Activated B cell treated with CpG ODN at 0.5 μM for 24 hours (primary cell): ENCODE data around the gene ATP6V0A1. TPM values are rescaled to one million over a fixed set of nuclear protein-coding genes. Genes with fewer than 3 reads are reported as not detected.

Experiments used
- ATAC-seq: fragments of 200-7000 bp; cut with Tn5 transposase; one replicate; pipeline ENCODE4 v1.10.0; 2021; ENCODE audit warnings: low read depth, mild to moderate bottlenecking, moderate library complexity
- CTCF ChIA-PET: fragments of 350-600 bp; sonication (Branson Sonifier 250); formaldehyde crosslinking; loops from one replicate; lab custom pipeline; 2021; ENCODE audit warnings: antibody characterized with exemption; lab: Charles Lee
- POLR2A ChIA-PET: fragments of 350-600 bp; sonication (Branson Sonifier 250); formaldehyde crosslinking; loops from one replicate; lab custom pipeline; 2021; ENCODE audit warnings: antibody characterized with exemption; lab: Charles Lee
- DNase-seq: peaks from one replicate; pipeline ENCODE4 v3.0.0; 2022
- H3K27ac Mint-ChIP-seq: one replicate; pipeline ENCODE4 v1.8.0; 2020; ENCODE audit warnings: mixed read lengths
- H3K27me3 Mint-ChIP-seq: one replicate; pipeline ENCODE4 v1.8.0; 2021; ENCODE audit warnings: mixed read lengths
- H3K36me3 Mint-ChIP-seq: one replicate; pipeline ENCODE4 v1.8.0; 2021; ENCODE audit warnings: low read depth, mixed read lengths
- H3K4me1 Mint-ChIP-seq: one replicate; pipeline ENCODE4 v1.8.0; 2021; ENCODE audit warnings: mixed read lengths
- H3K4me3 Mint-ChIP-seq: one replicate; pipeline ENCODE4 v1.8.0; 2020; ENCODE audit warnings: mild to moderate bottlenecking, mixed read lengths
- H3K9me3 Mint-ChIP-seq: one replicate; pipeline ENCODE4 v1.8.0; 2020; ENCODE audit warnings: mixed read lengths
- CTCF ChIP-seq: fragments of 200-600 bp; IDR thresholded peaks from one replicate; pipeline ENCODE4 v1.8.0; 2022; ENCODE audit warnings: antibody characterized with exemption, mild to moderate bottlenecking
- intact Hi-C: fragments of 100-400 bp; cut with micrococcal nuclease; formaldehyde crosslinking; loops from one replicate; pipeline ENCODE4 v1.15.1; 2024
- total RNA-seq: library from RNA; stranded (reverse); gene quantifications from 2 replicates; pipeline ENCODE4 v1.2.3, GENCODE V29; 2022

ATP6V0A1 gene
- total RNA-seq, 1 donor from 2014 or later, result 75.6 TPM

- ChIA-PET POLR2A (interaction anchor here (0.6 to 4.0 kb wide), 10 partner anchors 13 to 238 kb away, joined by 3 to 26 read pairs (median 10); partner anchors contain the start of genes MLX, PSMC3IP, RETREG3 and STAT3), CTCF (interaction anchor here (0.6 to 2.1 kb wide), 6 partner anchors 8 to 289 kb away, joined by 3 to 8 read pairs (median 4); partner anchors contain the start of genes BECN1 and PSMC3IP)
- TF ChIP-seq CTCF, result no peak
- intact Hi-C loops, result loop anchor here (1.0 kb wide), 3 partner anchors 19 to 32 kb away; partner anchors contain the start of genes COASY and MLX
- H3K36me3 Mint-ChIP-seq, result peaks cover 12% of the 10 kb centered on the region
- peak overlapping the region; percentile 83 for H3K27ac Mint-ChIP-seq
- peaks cover 40% of the 10 kb centered on the region for H3K4me1 Mint-ChIP-seq
- peak; percentile 19 for ATAC-seq
- H3K9me3 Mint-ChIP-seq, result no peaks in the 10 kb centered on the region
- peak overlapping the region; percentile 83 for H3K4me3 Mint-ChIP-seq
- no peak for DNase-seq
- H3K27me3 Mint-ChIP-seq, result no peaks in the 10 kb centered on the region
These were observed 76.7 kb downstream of the ATP6V0A1 start for GRCh38 chr17:42535155-42536047.

GRCh38 chr17:42536048-42536371 is 77.3 kb downstream of the ATP6V0A1 start, which contains the start of gene NAGLU:
Gene NAGLU, plus strand, starts transcription at chr17:42536241. Its CDS starts 32 bp downstream, at chr17:42536273.
- Mint-ChIP-seq H3K9me3 (no peaks in the 10 kb centered on the region), H3K4me1 (peaks cover 34% of the 10 kb centered on the region), H3K4me3 (peak within 1 kb of the TSS; percentile 89), H3K27me3 (no peaks in the 10 kb centered on the region), H3K36me3 (peaks cover 15% of the 10 kb centered on the region), H3K27ac (peak within 1 kb of the TSS; percentile 83)
- intact Hi-C loops, result loop anchor here (1.0 kb wide), 3 partner anchors 18 to 31 kb away; partner anchors contain the start of genes COASY and MLX
- DNase-seq (peak; percentile 95), ATAC-seq (peak; percentile 94)
- ChIA-PET POLR2A (interaction anchor here (0.6 to 4.0 kb wide), 12 partner anchors 12 to 237 kb away, joined by 3 to 26 read pairs (median 6); partner anchors contain the start of genes MLX, PSMC3IP, RETREG3 and STAT3), CTCF (interaction anchor here (0.6 to 2.1 kb wide), 6 partner anchors 9 to 288 kb away, joined by 3 to 8 read pairs (median 4); partner anchors contain the start of genes BECN1 and PSMC3IP)
- no peak for TF ChIP-seq CTCF

- no peaks in the 10 kb centered on the region for H3K9me3 Mint-ChIP-seq
- peaks cover 28% of the 10 kb centered on the region for H3K4me1 Mint-ChIP-seq
- peaks cover 19% of the 10 kb centered on the region for H3K36me3 Mint-ChIP-seq
- TF ChIP-seq CTCF, result no peak
- ATAC-seq (peak; percentile 59), DNase-seq (peak; percentile 75)
- intact Hi-C loops, result loop anchor here (1.0 kb wide), 3 partner anchors 18 to 31 kb away; partner anchors contain the start of genes COASY and MLX
- ChIA-PET POLR2A (interaction anchor here (0.6 to 4.0 kb wide), 11 partner anchors 9 to 237 kb away, joined by 3 to 26 read pairs (median 8); partner anchors contain the start of genes MLX, PSMC3IP, RETREG3 and STAT3), CTCF (interaction anchor here (0.7 to 2.1 kb wide), 5 partner anchors 9 to 41 kb away, joined by 4 to 8 read pairs (median 5); partner anchors contain the start of gene PSMC3IP)
- no peaks in the 10 kb centered on the region for H3K27me3 Mint-ChIP-seq
- H3K27ac Mint-ChIP-seq, result peak overlapping the region; percentile 72
- H3K4me3 Mint-ChIP-seq, result peak overlapping the region; percentile 89
These were observed 77.9 kb downstream of the ATP6V0A1 start for GRCh38 chr17:42536372-42537155.

GRCh38 chr17:42537156-42537805 is 78.6 kb downstream of the ATP6V0A1 start:
- Mint-ChIP-seq H3K27me3 (no peaks in the 10 kb centered on the region), H3K36me3 (peaks cover 21% of the 10 kb centered on the region), H3K9me3 (no peaks in the 10 kb centered on the region), H3K4me3 (peak overlapping the region; percentile 89), H3K27ac (peak overlapping the region; percentile 72), H3K4me1 (peaks cover 25% of the 10 kb centered on the region)
- intact Hi-C loops, result no loop called here
- ChIA-PET CTCF (interaction anchor here (0.9 to 2.1 kb wide), 3 partner anchors 10 to 41 kb away, joined by 4 to 8 read pairs (median 5); partner anchors contain the start of gene PSMC3IP), POLR2A (interaction anchor here (0.7 to 4.0 kb wide), 6 partner anchors 11 to 148 kb away, joined by 4 to 26 read pairs (median 14); partner anchors contain the start of genes MLX and STAT3)
- ATAC-seq (no peak), DNase-seq (no peak)
- TF ChIP-seq CTCF, result no peak
